Body of pancreas (tissue), 4 donors: Measurements from ENCODE around the gene SNRK.

ENCODE experiments used
- POLR2A ChIP-seq, 3 donors: fragments of 450-650 bp; IDR thresholded peaks; one replicate each; pipeline ENCODE4 v1.6.1; 2016; ENCODE audit warnings: antibody characterized with exemption in 3 of 3, mild to moderate bottlenecking in 2 of 3
- TF ChIP-seq, protein P1 (sequence below), 7 experiments: fragments of 450-650 bp in 4 of 7; fragments of 200-600 bp in 3 of 7; sonication (generic) in 3 of 7; IDR thresholded peaks; one replicate each; pipeline ENCODE4 v1.5.1; 2016 to 2019; ENCODE audit warnings: antibody characterized with exemption in 7 of 7

DNA sequence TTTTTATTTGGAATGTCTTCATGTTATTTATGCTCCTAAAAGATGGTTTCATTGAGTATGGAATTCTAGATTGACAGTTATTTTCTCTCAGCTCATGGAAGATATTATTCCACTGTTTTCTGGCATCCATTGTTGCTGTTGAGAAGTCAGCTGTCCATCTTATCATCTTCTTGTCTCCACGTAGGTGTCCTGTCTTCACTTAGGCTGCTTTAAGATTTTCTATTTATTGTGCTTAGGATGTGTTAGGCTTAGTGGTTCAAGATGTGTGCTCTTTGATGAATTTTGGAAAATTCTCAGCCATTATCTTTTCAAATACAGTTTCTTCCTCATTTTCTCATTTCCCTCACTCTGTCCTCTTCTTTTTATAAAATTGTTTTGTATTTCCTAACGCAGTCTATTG lies 52.0 kb downstream of the SNRK start:
- TF ChIP-seq, protein P1, sequence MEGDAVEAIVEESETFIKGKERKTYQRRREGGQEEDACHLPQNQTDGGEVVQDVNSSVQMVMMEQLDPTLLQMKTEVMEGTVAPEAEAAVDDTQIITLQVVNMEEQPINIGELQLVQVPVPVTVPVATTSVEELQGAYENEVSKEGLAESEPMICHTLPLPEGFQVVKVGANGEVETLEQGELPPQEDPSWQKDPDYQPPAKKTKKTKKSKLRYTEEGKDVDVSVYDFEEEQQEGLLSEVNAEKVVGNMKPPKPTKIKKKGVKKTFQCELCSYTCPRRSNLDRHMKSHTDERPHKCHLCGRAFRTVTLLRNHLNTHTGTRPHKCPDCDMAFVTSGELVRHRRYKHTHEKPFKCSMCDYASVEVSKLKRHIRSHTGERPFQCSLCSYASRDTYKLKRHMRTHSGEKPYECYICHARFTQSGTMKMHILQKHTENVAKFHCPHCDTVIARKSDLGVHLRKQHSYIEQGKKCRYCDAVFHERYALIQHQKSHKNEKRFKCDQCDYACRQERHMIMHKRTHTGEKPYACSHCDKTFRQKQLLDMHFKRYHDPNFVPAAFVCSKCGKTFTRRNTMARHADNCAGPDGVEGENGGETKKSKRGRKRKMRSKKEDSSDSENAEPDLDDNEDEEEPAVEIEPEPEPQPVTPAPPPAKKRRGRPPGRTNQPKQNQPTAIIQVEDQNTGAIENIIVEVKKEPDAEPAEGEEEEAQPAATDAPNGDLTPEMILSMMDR (IDR thresholded peaks at IDR 0.05) = no peak
- no peak for TF ChIP-seq POLR2A (IDR thresholded peaks at IDR 0.05)
